Measurements from ENCODE around the gene NUFIP1.

DNA sequence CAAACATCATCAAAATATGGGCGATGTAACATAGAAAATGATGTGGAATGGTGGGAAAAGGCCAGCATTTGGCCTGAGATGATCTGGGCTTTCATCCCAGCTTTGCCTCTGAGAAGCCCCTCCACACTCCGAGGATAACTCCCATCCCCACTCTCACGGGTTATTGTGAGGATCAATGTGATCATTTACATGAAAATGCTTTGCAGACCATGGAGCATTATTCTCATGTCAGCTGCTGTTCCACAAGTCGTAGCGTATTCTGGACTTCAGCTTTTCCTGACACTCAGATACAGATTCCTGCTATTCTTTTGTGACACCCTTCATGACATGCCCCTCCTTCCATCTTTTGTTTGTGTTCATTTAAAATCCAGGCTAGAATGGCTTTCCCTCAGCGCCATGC, 86.5 kb downstream of the NUFIP1 start:
- TF ChIP-seq POLR2A (IDR thresholded peaks at IDR 0.05; ENCODE audit: borderline replicate concordance, extremely low read depth, insufficient read depth, insufficient read length), result no peak
- TF ChIP-seq, protein P1, sequence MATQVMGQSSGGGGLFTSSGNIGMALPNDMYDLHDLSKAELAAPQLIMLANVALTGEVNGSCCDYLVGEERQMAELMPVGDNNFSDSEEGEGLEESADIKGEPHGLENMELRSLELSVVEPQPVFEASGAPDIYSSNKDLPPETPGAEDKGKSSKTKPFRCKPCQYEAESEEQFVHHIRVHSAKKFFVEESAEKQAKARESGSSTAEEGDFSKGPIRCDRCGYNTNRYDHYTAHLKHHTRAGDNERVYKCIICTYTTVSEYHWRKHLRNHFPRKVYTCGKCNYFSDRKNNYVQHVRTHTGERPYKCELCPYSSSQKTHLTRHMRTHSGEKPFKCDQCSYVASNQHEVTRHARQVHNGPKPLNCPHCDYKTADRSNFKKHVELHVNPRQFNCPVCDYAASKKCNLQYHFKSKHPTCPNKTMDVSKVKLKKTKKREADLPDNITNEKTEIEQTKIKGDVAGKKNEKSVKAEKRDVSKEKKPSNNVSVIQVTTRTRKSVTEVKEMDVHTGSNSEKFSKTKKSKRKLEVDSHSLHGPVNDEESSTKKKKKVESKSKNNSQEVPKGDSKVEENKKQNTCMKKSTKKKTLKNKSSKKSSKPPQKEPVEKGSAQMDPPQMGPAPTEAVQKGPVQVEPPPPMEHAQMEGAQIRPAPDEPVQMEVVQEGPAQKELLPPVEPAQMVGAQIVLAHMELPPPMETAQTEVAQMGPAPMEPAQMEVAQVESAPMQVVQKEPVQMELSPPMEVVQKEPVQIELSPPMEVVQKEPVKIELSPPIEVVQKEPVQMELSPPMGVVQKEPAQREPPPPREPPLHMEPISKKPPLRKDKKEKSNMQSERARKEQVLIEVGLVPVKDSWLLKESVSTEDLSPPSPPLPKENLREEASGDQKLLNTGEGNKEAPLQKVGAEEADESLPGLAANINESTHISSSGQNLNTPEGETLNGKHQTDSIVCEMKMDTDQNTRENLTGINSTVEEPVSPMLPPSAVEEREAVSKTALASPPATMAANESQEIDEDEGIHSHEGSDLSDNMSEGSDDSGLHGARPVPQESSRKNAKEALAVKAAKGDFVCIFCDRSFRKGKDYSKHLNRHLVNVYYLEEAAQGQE (IDR thresholded peaks at IDR 0.05; ENCODE audit: low read depth), result no peak

Measured in HCT116 (cell line).